Thoracic aorta (tissue), 2 donors: Measurements from ENCODE around the gene AGBL3. TPM values are rescaled to one million over a fixed set of nuclear protein-coding genes. Genes with fewer than 3 reads are reported as not detected.

Experiments used
- ATAC-seq: fragments of 150-250 bp; one replicate; pipeline ENCODE4 v1.8.0; 2017; ENCODE audit warnings: low read depth; ENCODE audit not compliant: insufficient number of reproducible peaks, low FRiP score
- DNase-seq: peaks from one replicate; pipeline ENCODE4 v3.0.0-alpha.2; 2020; ENCODE audit warnings: low spot score
- H3K27ac ChIP-seq, 2 donors: fragments of 200-600 bp; sonication (generic); 1 replicate in 1 of 2; 2 replicates in 1 of 2; pipeline ENCODE4 v1.5.1; 2016; ENCODE audit warnings: mild to moderate bottlenecking in 2 of 2, moderate library complexity in 2 of 2
- H3K27me3 ChIP-seq: fragments of 200-600 bp; sonication (generic); replicated peaks from 2 replicates; pipeline ENCODE4 v1.6.0; 2016; ENCODE audit warnings: mild to moderate bottlenecking; ENCODE audit not compliant: insufficient read depth
- H3K36me3 ChIP-seq: fragments of 200-600 bp; sonication (generic); one replicate; pipeline ENCODE4 v1.5.1; 2016
- H3K4me1 ChIP-seq, 2 donors: fragments of 200-600 bp; sonication (generic); 1 replicate in 1 of 2; 2 replicates in 1 of 2; pipeline versions ENCODE4 v1.5.1 to v1.6.0; 2016; ENCODE audit warnings: low read depth in 2 of 2, mild to moderate bottlenecking in 1 of 2; ENCODE audit not compliant: control insufficient read depth in 1 of 2
- H3K4me3 ChIP-seq: fragments of 200-600 bp; sonication (generic); 2 replicates; pipeline ENCODE4 v1.5.1; 2016; ENCODE audit warnings: mild to moderate bottlenecking
- H3K9me3 ChIP-seq: fragments of 200-600 bp; sonication (generic); 2 replicates; pipeline ENCODE4 v1.5.1; 2016
- CTCF ChIP-seq: fragments of 200-600 bp; sonication (generic); IDR thresholded peaks from one replicate; pipeline ENCODE4 v1.5.1; 2019; ENCODE audit warnings: antibody characterized with exemption
- total RNA-seq, 2 donors: library from RNA; depleted of rRNA; stranded (reverse); fragments of >200 nt; gene quantifications; one replicate each; pipeline versions ENCODE4 v1.1.0 to v1.2.3, GENCODE V29; 2016

AGBL3 gene
- total RNA-seq, 2 donors from 2014 or later: 0.28 to 0.54 TPM

GRCh38 chr7:135143885-135144668 lies 157.8 kb downstream of the AGBL3 start:
- H3K27ac ChIP-seq: no peak overlapping the region
- H3K4me1 ChIP-seq: peaks cover 10 to 29% of the 10 kb centered on the region in 2 donors
- no peaks in the 10 kb centered on the region for H3K9me3 ChIP-seq
- DNase-seq (no peak), ATAC-seq (no peak)
- H3K4me3 ChIP-seq: no peak overlapping the region
- H3K36me3 ChIP-seq: no peaks in the 10 kb centered on the region
- no peaks in the 10 kb centered on the region for H3K27me3 ChIP-seq
- no peak for TF ChIP-seq CTCF

GRCh38 chr7:135147341-135147898 lies 161.1 kb downstream of the AGBL3 start:
- DNase-seq: no peak
- ATAC-seq: peak; percentile 64

GRCh38 chr7:135147899-135148721 lies 161.8 kb downstream of the AGBL3 start, which contains the start of gene TMEM140:
Gene TMEM140 (plus strand): TSS chr7:135148072. CDS start chr7:135164442, 16,370 bp downstream.
- ATAC-seq (peak; percentile 64), DNase-seq (no peak)
- no peaks in the 10 kb centered on the region for H3K9me3 ChIP-seq
- TF ChIP-seq CTCF: no peak
- H3K4me1 ChIP-seq: peaks cover 29 to 53% of the 10 kb centered on the region in 2 donors
- peak within 1 kb of the TSS; percentile 92 to 93 for H3K27ac ChIP-seq
- H3K4me3 ChIP-seq: peak within 1 kb of the TSS; percentile 75
- no peaks in the 10 kb centered on the region for H3K36me3 ChIP-seq
- H3K27me3 ChIP-seq: no peaks in the 10 kb centered on the region

More at GRCh38 chr7:135147341-135147898, 161.1 kb downstream of the AGBL3 start:
- peak overlapping the region; percentile 75 for H3K4me3 ChIP-seq
- no peaks in the 10 kb centered on the region for H3K9me3 ChIP-seq
- H3K27ac ChIP-seq: peak overlapping the region; percentile 92 to 93
- TF ChIP-seq CTCF: no peak
- H3K36me3 ChIP-seq: no peaks in the 10 kb centered on the region
- peaks cover 29 to 53% of the 10 kb centered on the region in 2 donors for H3K4me1 ChIP-seq
- H3K27me3 ChIP-seq: no peaks in the 10 kb centered on the region

- no peak for TF ChIP-seq CTCF
- Histone ChIP-seq H3K36me3 (no peaks in the 10 kb centered on the region), H3K4me1 (peaks cover 25 to 42% of the 10 kb centered on the region in 2 donors), H3K27ac (peak overlapping the region; percentile 40 to 52), H3K27me3 (no peaks in the 10 kb centered on the region), H3K4me3 (peak overlapping the region; percentile 75), H3K9me3 (no peaks in the 10 kb centered on the region)
- no peak for ATAC-seq
- DNase-seq: no peak
Measured at GRCh38 chr7:135150072-135150782, 163.9 kb downstream of the AGBL3 start.
